CD4-positive, alpha-beta T cell treated with Interleukin-17A for 1 hour (primary cell): Measurements from ENCODE around the gene RIOX2.
"Not testable (repeated sequence)": the region's sequence is repeated elsewhere in the genome, so short reads cannot be mapped to it uniquely, and the experiment has no call there.

Experiments
- DNase-seq: peaks from one replicate; pipeline ENCODE4 v3.0.0-alpha.2; 2020

The RIOX2 gene

DNA sequence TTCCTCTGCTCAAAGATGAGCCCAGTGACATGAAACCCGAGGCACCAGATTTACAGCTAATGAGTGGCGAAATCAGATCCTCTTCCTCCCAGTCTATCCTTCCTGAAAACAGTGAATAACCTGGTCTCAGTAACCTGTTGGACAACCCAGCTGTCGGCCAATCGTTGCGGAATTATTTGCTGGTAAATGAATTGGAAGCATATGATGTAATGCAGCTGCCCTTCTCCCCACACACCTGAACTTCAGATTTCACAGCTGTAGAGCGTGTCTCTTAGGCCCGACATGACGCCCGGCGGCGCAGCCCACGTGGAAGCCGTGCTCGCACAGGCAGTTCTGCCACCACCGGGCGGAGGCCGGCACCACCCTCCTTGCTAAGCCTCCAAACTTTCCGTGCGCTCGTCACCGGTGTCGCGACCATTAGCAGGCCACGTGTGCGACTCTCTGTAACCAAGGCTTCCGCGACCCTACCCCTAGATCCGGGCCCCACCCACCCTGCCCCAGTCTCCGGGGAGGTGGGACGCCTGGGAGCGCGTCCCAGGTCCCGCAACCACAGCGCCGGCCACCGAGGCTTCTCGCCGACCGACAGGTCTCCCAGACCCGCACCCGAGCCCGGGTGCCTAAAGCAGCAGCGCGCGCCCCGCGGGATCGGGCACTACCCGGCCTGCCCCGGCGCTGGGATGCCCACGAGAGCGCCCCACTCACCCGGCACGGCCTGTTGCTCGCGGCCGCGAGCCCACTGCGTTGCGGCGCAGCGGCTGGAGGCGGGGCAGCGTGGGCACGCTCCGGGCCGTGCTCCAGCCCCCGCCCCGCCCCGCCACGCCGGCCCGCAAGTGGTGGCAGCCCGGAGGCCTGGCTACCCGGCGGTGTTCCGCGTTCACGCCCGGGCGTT lies at the start of gene RIOX2:
RIOX2 (minus strand) TSS at position 753 of the 889 bp plus-strand sequence. CDS start 4,838 bp downstream, outside the sequence.
- DNase-seq: peak; percentile 78

- no peak for DNase-seq
Observed at GRCh38 chr3:98020412-98020811, 48.2 kb upstream of the RIOX2 start.

- DNase-seq: no peak
Observed at GRCh38 chr3:98018301-98018700, 46.1 kb upstream of the RIOX2 start.

DNA sequence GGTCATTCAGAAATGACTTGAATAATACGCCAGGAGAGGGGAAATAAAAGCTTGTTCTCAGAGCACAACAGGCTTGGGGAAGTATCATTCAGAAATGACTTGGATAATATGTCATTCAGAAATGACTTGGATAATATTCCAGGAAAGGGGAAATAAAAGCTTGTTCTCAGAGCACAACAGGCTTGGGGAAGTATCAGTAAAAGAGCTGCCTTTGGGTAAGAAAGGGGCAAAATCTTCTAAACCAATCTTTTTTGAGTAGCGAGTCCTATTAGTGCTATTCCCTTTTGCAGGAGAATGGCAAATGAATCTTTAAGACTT lies 42.0 kb upstream of the RIOX2 start:
- DNase-seq: no peak

GRCh38 chr3:98013411-98014267 lies 41.4 kb upstream of the RIOX2 start:
- DNase-seq: no peak

- DNase-seq: no peak
Observed at GRCh38 chr3:98012979-98013378, 40.7 kb upstream of the RIOX2 start.

DNA sequence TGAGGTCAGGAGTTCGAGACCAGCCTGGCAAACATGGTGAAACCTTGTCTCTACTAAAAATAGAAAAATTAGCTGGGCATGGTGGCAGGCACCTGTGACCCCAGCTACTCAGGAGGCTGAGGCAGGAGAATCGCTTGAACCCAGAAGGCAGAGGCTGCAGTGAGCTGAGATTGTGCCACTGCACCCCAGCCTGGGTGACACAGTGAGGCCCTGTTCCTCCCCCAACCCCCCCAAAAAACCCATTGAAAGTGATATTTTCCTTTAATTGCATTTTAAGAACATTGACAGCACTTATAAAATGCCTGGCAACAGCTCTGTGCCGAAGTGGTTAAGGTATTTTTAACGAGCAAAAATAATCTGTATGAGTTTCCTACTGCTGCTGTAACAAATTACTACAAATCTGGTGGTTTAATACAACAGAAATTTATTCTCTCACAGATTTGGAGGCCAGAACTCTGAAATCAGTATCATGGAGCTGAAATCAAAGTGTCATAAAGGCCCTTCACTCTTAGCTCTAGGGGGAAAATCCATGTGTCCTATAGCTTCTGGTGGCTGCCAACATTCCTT lies 38.7 kb upstream of the RIOX2 start:
- DNase-seq: not testable (repeated sequence)

DNA sequence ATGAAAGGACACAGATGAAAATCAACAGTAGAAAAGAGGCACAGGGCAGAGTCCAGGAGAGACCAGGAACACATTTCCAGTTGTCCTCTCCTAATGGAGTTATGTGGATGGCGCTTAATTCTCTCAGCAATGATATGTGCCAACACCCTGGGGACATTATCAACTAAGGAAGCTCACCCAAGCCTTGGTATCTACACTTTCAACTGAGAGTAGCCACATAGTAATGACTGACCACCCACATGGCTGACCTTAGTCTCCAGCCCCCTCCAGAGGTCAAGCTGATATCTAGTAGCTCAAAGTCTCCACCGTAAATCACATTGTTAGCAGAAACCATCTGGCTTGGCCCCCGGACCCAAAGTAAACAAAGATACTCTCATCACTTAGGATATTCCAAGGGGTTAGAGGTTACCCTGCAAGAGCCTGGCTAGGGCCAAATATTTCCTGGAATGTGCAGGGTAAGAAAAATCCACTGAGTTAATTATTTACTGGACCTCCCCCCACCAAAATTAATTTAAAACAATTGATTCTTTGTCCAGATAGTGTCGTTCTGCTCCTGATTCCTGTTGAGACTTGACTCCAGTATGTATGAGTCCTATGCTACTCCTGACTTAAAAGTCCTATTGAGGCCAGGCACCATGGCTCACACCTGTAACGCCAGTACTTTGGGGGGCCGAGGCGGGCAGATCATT lies 38.1 kb upstream of the RIOX2 start:
- no peak for DNase-seq

DNA sequence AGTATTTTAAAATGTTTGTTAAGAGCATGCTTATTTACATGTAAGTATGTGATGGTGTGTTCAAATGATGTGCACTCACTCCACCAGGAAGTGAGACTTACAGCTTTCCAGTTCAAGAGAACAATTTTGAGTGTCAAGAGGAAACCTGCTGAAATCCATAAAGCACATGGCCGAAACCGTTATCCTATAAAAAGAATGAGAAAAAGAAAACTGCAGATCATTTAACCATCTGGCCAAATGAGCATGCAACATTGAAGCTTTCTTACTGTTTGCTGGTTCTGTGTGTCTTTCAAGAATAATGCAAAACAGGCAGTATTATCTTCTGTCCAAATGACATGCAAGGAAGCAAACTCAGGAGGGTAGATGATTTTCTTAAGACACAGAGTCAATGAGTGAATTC lies 36.6 kb upstream of the RIOX2 start:
- no peak for DNase-seq

DNA sequence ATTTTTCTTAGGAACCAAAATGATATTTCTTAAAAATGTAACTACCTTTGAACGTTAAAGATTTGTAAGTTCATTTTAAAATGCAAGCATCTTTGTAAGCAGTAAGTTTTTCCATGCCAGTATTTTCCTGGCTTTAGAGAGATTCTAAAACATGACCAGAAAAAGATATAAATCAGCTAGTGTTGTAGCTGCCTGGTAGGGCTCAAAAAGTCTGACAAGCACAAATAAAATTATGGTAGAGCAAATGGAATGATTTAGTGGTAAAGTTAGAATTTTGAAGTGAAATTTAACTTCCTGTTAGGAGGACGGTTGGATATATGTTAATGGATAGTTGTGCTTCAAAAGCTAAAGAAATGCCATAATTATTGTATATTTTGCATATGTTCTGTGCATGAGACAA lies 33.2 kb upstream of the RIOX2 start:
- DNase-seq: no peak

DNA sequence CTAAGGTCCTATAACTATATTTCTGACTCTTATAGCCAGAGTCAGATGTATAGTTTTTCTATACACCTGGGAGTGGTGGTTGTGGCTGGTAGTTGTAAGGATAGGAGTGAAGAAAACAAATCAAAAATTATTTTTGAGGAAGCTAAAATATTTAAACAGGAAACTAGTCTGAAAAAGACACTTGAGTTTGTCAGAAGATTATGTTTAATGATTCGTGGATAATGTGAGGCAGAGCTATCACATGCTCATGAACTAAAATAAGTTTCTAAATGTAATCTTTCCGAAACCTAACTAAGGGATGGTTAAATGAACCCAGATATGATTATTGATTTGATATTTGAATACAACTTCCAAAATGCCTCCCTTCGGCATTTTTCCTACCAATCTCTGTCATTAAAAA lies 32.5 kb upstream of the RIOX2 start:
- no peak for DNase-seq

GRCh38 chr3:98003306-98003969 lies 31.2 kb upstream of the RIOX2 start:
- DNase-seq: peak; percentile 10

DNA sequence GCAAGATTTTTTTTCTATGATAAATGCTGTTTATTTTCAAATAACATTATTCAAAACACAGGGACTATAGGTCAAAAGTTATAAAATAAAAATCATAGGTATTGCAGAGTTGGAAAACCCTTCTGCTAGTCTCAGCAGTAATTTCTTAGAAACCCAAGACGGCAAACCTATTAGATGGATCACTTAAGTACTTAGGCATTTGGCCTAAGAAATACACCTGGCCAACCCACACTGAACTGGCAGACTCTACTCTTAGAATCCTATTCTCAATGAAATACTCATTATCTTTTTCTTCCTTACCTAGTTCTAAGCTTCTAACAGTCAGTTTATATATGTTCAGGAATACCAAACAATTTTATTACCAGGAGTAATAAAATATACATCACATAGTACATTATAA lies 30.5 kb upstream of the RIOX2 start:
- no peak for DNase-seq

DNA sequence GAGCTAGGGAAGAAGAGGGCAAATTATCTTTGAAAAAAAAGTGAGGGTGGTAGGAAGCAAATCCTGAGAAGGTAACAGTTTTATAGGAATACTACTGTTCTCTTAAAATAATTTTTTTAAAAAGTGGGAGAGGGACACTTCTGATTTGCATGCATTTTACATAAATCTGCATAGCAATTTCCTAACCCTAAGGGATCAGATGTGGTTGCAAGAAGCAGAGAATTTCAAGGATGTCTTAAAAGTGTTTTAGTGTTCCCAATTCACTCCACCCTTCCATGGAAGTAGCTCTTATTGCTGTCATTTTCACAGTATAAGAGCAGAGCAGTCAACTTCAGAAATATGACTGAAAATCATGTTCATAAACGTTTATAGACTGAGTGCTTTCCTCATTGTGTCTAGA lies 27.8 kb upstream of the RIOX2 start:
- no peak for DNase-seq

GRCh38 chr3:97999103-97999502 lies 26.9 kb upstream of the RIOX2 start:
- no peak for DNase-seq

DNA sequence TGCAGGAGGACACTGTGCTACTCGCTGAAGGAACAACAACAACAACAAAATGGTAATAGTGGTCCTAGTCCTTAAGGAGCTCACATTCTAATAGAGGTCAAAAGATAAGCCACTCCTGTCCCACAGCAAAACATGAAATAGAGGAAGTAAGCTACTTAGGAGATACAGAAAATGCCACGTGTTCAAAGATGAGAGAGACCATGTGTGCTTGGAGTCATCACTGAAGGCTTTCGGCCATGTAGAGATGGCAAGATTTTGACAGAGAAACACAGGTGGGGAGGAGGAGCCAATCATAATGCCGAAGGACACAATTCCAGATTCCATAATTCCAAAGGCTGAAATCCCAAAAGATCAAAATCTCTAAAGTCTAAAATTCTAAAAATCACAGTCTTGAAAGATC lies 24.8 kb upstream of the RIOX2 start:
- DNase-seq: no peak

GRCh38 chr3:97994328-97994945 lies 22.2 kb upstream of the RIOX2 start:
- DNase-seq: no peak

GRCh38 chr3:97993526-97993925 lies 21.3 kb upstream of the RIOX2 start:
- DNase-seq: no peak

DNA sequence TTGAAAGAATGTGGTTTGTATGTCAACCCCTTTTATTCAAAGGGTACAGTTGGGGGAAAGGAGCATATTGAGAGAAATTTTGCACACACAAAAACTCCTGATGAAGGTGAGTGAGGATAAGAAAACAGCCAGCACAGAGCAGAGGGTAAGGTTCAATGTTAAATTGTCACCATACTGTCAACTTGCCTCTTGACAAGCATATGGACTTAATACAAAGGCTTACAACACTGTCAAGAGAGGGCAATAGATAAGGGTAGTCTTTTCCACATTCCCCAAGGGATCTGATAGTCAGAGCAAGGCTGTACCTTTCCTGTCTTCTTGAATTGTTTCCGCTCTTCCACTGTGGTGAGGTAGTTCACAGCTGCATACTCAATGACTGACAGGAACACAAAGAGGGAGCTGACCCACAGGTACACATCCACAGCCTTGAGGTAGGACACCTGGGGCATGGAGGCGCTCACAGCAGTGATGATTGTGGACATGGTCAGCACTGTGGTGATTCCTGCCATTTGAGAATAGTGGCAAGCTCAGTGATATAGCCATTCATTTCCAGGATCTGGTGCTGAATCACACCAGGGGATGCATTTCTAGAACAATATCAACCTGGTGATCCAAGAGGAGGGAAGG lies 20.4 kb upstream of the RIOX2 start:
- DNase-seq: no peak

DNA sequence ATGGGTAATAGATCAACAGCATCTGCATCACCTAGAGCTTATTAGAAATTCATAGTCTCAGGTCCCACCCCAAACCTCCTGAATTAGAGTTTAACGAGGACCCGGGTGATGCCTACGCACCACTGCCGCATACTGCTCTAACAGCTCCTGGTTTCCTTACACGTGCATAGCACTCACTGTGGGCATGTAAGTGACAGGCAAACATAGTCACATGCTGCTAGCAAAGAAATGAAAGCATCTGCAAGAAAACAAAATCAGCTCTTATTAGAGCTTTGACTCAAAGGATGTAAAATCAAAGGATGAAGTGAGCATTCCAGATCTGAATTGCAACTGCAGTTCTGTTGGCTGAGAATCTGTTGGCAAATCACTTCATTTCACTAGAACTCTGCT lies 19.1 kb upstream of the RIOX2 start:
- DNase-seq: peak; percentile 34

GRCh38 chr3:97990624-97991292 lies 18.5 kb upstream of the RIOX2 start:
- DNase-seq: peak; percentile 11
